Glutamatergic neuron (in vitro differentiated cells): Measurements from ENCODE around the gene ST7L. TPM values are rescaled to one million over a fixed set of nuclear protein-coding genes. Genes with fewer than 3 reads are reported as not detected.

ENCODE experiments used
- DNase-seq: peaks from one replicate; pipeline ENCODE4 v3.0.0; 2022
- H3K27ac Mint-ChIP-seq: one replicate; pipeline ENCODE4 v1.8.0; 2020; ENCODE audit warnings: mild to moderate bottlenecking, mixed read lengths, inconsistent platforms; ENCODE audit not compliant: unreplicated experiment
- H3K27me3 Mint-ChIP-seq: one replicate; pipeline ENCODE4 v1.8.0; 2020; ENCODE audit warnings: mild to moderate bottlenecking, moderate library complexity, mixed read lengths, inconsistent platforms; ENCODE audit not compliant: unreplicated experiment
- H3K36me3 Mint-ChIP-seq: one replicate; pipeline ENCODE4 v1.8.0; 2020; ENCODE audit warnings: mild to moderate bottlenecking, mixed read lengths, inconsistent platforms; ENCODE audit not compliant: unreplicated experiment
- H3K4me1 Mint-ChIP-seq: one replicate; pipeline ENCODE4 v1.8.0; 2020; ENCODE audit warnings: mild to moderate bottlenecking, low read depth, mixed read lengths, inconsistent platforms; ENCODE audit not compliant: unreplicated experiment
- H3K4me3 Mint-ChIP-seq: one replicate; pipeline ENCODE4 v1.8.0; 2020; ENCODE audit warnings: mild to moderate bottlenecking, mixed read lengths, inconsistent platforms; ENCODE audit not compliant: unreplicated experiment
- H3K9me3 Mint-ChIP-seq: one replicate; pipeline ENCODE4 v1.8.0; 2020; ENCODE audit warnings: mild to moderate bottlenecking, moderate library complexity, mixed read lengths, inconsistent platforms; ENCODE audit not compliant: unreplicated experiment
- CTCF ChIP-seq: fragments of 200-600 bp; sonication (generic); IDR thresholded peaks from one replicate; pipeline ENCODE4 v1.5.0; 2021; ENCODE audit not compliant: partially characterized antibody, unreplicated experiment
- total RNA-seq: library from RNA; stranded (reverse); fragmentation: NEBNext Ultra II Directional; extraction: Animal tissue kit (Norgen Biotek cat#: 25700); gene quantifications from one replicate; pipeline ENCODE4 v1.2.1, GENCODE V29; 2021; ENCODE audit not compliant: unreplicated experiment

ST7L gene
- total RNA-seq, 1 donor from 2014 or later, result 28.3 TPM

- H3K36me3 Mint-ChIP-seq, result peaks cover 4% of the 10 kb centered on the region
- no peak for DNase-seq
- no peak for TF ChIP-seq CTCF
- no peaks in the 10 kb centered on the region for H3K27me3 Mint-ChIP-seq
- H3K27ac Mint-ChIP-seq, result no peak overlapping the region
- no peak overlapping the region for H3K4me3 Mint-ChIP-seq
- no peaks in the 10 kb centered on the region for H3K9me3 Mint-ChIP-seq
- no peaks in the 10 kb centered on the region for H3K4me1 Mint-ChIP-seq
These were observed 35.6 kb downstream of the ST7L start for GRCh38 chr1:112583366-112583765.

- Mint-ChIP-seq H3K4me3 (no peak overlapping the region), H3K9me3 (no peaks in the 10 kb centered on the region), H3K36me3 (no peaks in the 10 kb centered on the region), H3K27me3 (no peaks in the 10 kb centered on the region), H3K4me1 (no peaks in the 10 kb centered on the region), H3K27ac (no peak overlapping the region)
- no peak for TF ChIP-seq CTCF
- DNase-seq, result no peak
These were observed 37.3 kb downstream of the ST7L start for GRCh38 chr1:112581586-112582192.

- no peak for TF ChIP-seq CTCF
- H3K9me3 Mint-ChIP-seq, result no peaks in the 10 kb centered on the region
- no peak overlapping the region for H3K4me3 Mint-ChIP-seq
- no peak overlapping the region for H3K27ac Mint-ChIP-seq
- H3K36me3 Mint-ChIP-seq, result no peaks in the 10 kb centered on the region
- no peaks in the 10 kb centered on the region for H3K27me3 Mint-ChIP-seq
- no peaks in the 10 kb centered on the region for H3K4me1 Mint-ChIP-seq
- no peak for DNase-seq
These were observed 39.0 kb downstream of the ST7L start for GRCh38 chr1:112579801-112580510.

- H3K4me1 Mint-ChIP-seq, result no peaks in the 10 kb centered on the region
- H3K36me3 Mint-ChIP-seq, result peaks cover 5% of the 10 kb centered on the region
- H3K27ac Mint-ChIP-seq, result no peak overlapping the region
- H3K9me3 Mint-ChIP-seq, result no peaks in the 10 kb centered on the region
- no peak overlapping the region for H3K4me3 Mint-ChIP-seq
- no peak for DNase-seq
- H3K27me3 Mint-ChIP-seq, result no peaks in the 10 kb centered on the region
- no peak for TF ChIP-seq CTCF
These were observed 42.7 kb downstream of the ST7L start for GRCh38 chr1:112576240-112576639.

- Mint-ChIP-seq H3K36me3 (peaks cover 5% of the 10 kb centered on the region), H3K27me3 (no peaks in the 10 kb centered on the region), H3K27ac (no peak overlapping the region), H3K4me3 (no peak overlapping the region), H3K9me3 (no peaks in the 10 kb centered on the region), H3K4me1 (no peaks in the 10 kb centered on the region)
- no peak for TF ChIP-seq CTCF
- no peak for DNase-seq
These were observed 43.7 kb downstream of the ST7L start for GRCh38 chr1:112575154-112575804.
